ENCODE results near the gene PTCD2. TPM values are rescaled to one million over a fixed set of nuclear protein-coding genes. Genes with fewer than 3 reads are reported as not detected.
A peak's percentile ranks its signal among the peaks of the same experiment; 100 is the strongest.

PTCD2 gene
- total RNA-seq, 4 donors from 2014 or later: 1.5 to 9.5 (median 2.9) TPM

DNA sequence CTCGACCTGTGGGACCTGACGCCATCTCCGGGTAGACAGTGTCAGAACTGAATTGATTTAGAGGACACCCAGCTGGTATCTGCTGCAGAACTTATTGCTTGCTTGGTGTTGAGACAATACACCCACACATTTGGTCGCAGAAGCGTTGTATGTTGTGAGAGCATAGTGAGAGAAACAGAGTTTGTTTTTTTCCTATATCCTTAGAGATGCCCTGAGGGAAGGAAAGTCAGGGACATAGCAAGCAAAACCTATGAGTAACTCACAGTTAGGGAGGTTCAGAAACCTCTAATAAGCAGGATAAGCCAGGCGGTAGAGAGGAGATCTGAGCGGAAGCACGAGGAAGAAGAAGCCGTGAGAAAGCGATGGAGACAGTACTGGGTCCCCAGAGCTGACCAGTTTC, 59.8 kb downstream of the PTCD2 start:
- H3K9me3 ChIP-seq: no peaks in the 10 kb centered on the region
- H3K4me1 ChIP-seq: peaks cover 0 to 4% (median 0%) of the 10 kb centered on the region in 4 donors
- H3K36me3 ChIP-seq: no peaks in the 10 kb centered on the region
- no peak overlapping the region for H3K27ac ChIP-seq
- in situ Hi-C loops (cut with MboI; ENCODE audit: low pct_ligation_motif_present in 1 of 4, low pct_unique_long_range_greater_than_20kb in 1 of 4, low sequenced_read_pairs in 3 of 4) (loop anchor here in 2 of 4 donors (5.0 to 10.0 kb wide), 2 partner anchors 137 to 145 kb away; no protein-coding TSS in a partner anchor), intact Hi-C loops (cut with DNase I; ENCODE audit: low total_unique reads) (no loop called here)
- no peak for DNase-seq
- no peak overlapping the region for H3K4me3 ChIP-seq
- H3K27me3 ChIP-seq: no peaks in the 10 kb centered on the region
- 89 to 91% methylated on average over 4 to 10 of the region's 10 CpGs for WGBS, 2 donors (ENCODE audit: low coverage in 1 of 2)
- no peak for TF ChIP-seq CTCF (IDR thresholded peaks at IDR 0.05)
- no peak for TF ChIP-seq POLR2AphosphoS5 (IDR thresholded peaks at IDR 0.05)
- TF ChIP-seq POLR2A (IDR thresholded peaks at IDR 0.05): no peak
- TF ChIP-seq EP300 (IDR thresholded peaks at IDR 0.05; ENCODE audit: low read depth): no peak

DNA sequence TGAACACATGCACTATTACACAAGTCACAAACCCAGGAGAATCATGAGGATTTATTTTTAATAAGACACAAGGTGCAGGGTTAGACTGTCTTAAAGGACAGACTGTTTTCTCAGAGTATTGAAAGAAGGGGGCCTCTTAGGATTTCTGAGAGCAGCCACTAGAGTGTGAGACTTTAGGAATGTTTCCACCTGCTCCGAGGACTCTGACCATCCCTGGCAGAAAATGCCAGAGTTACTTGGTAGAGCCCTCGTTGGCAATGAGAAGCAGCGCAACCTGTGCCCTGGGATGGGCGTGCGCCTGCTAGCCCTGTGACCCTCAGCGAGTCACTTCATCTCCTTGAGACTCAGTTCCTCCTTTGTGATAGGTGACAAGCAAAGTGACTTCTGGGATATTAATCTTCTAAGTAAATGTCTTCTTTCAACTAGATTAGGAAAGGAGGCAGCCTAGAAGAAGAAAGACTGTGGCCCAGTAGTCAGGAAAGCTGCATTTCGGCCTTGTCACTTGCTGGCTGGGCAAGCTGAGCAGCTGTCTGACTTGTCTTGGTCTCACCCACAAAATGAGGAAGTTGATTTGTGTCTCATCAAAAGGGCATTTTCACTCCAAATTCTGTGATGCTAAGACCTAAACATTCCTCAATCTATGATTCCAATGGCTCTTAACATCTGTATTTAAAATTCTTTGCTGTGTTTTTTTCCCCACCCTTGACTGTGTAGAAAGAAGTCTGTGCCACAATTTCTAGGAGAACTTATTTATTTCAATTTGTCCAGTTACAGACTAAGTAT, 60.5 kb downstream of the PTCD2 start:
- H3K4me3 ChIP-seq: no peak overlapping the region
- peaks cover 0 to 4% (median 0%) of the 10 kb centered on the region in 4 donors for H3K4me1 ChIP-seq
- H3K9me3 ChIP-seq: no peaks in the 10 kb centered on the region
- H3K36me3 ChIP-seq: no peaks in the 10 kb centered on the region
- H3K27me3 ChIP-seq: no peaks in the 10 kb centered on the region
- no peak overlapping the region for H3K27ac ChIP-seq
- in situ Hi-C loops (cut with MboI; ENCODE audit: low pct_ligation_motif_present in 1 of 4, low pct_unique_long_range_greater_than_20kb in 1 of 4, low sequenced_read_pairs in 3 of 4) (no loop called here), intact Hi-C loops (cut with DNase I; ENCODE audit: low total_unique reads) (no loop called here)
- DNase-seq: no peak
- TF ChIP-seq EP300 (IDR thresholded peaks at IDR 0.05; ENCODE audit: low read depth) (no peak), CTCF (IDR thresholded peaks at IDR 0.05) (no peak), POLR2A (IDR thresholded peaks at IDR 0.05) (no peak), POLR2AphosphoS5 (IDR thresholded peaks at IDR 0.05) (no peak)
- 70 to 83% methylated on average over 1 to 7 of the region's 7 CpGs for WGBS, 2 donors (ENCODE audit: low coverage in 1 of 2)

GRCh38 chr5:72383280-72383679, 63.1 kb downstream of the PTCD2 start:
- H3K27ac ChIP-seq: peak overlapping the region in 1 of 4 donors; percentile 28
- WGBS, 2 donors (ENCODE audit: low coverage in 1 of 2): 79 to 80% methylated on average over 7 of the region's 7 CpGs
- H3K27me3 ChIP-seq: no peaks in the 10 kb centered on the region
- intact Hi-C loops (cut with DNase I; ENCODE audit: low total_unique reads): no loop called here
- in situ Hi-C loops (cut with MboI; ENCODE audit: low pct_ligation_motif_present in 1 of 4, low pct_unique_long_range_greater_than_20kb in 1 of 4, low sequenced_read_pairs in 3 of 4): no loop called here
- no peaks in the 10 kb centered on the region for H3K4me1 ChIP-seq
- no peaks in the 10 kb centered on the region for H3K36me3 ChIP-seq
- no peak for DNase-seq
- H3K9me3 ChIP-seq: no peaks in the 10 kb centered on the region
- TF ChIP-seq POLR2AphosphoS5 (IDR thresholded peaks at IDR 0.05): no peak
- no peak for TF ChIP-seq EP300 (IDR thresholded peaks at IDR 0.05; ENCODE audit: low read depth)
- TF ChIP-seq CTCF (IDR thresholded peaks at IDR 0.05): no peak
- no peak for TF ChIP-seq POLR2A (IDR thresholded peaks at IDR 0.05)
- no peak overlapping the region for H3K4me3 ChIP-seq

- Histone ChIP-seq H3K27me3 (no peaks in the 10 kb centered on the region), H3K4me1 (no peaks in the 10 kb centered on the region), H3K4me3 (no peak overlapping the region), H3K27ac (peak overlapping the region in 1 of 4 donors; percentile 28), H3K36me3 (no peaks in the 10 kb centered on the region), H3K9me3 (no peaks in the 10 kb centered on the region)
- no peak for DNase-seq
- in situ Hi-C loops (cut with MboI; ENCODE audit: low pct_ligation_motif_present in 1 of 4, low pct_unique_long_range_greater_than_20kb in 1 of 4, low sequenced_read_pairs in 3 of 4): no loop called here
- intact Hi-C loops (cut with DNase I; ENCODE audit: low total_unique reads): no loop called here
- TF ChIP-seq EP300 (IDR thresholded peaks at IDR 0.05; ENCODE audit: low read depth) (no peak), CTCF (IDR thresholded peaks at IDR 0.05) (no peak), POLR2AphosphoS5 (IDR thresholded peaks at IDR 0.05) (no peak), POLR2A (IDR thresholded peaks at IDR 0.05) (no peak)
- WGBS, 2 donors (ENCODE audit: low coverage in 1 of 2): 48 to 69% methylated on average over 2 of the region's 2 CpGs
Observed at GRCh38 chr5:72383726-72384125, 63.6 kb downstream of the PTCD2 start.
